ENCODE results near the gene ZNF341. TPM values are rescaled to one million over a fixed set of nuclear protein-coding genes. Genes with fewer than 3 reads are reported as not detected.
A peak's percentile ranks its signal among the peaks of the same experiment; 100 is the strongest.

Gene ZNF341
- total and polyA plus RNA-seq, 9 of the 15 experiments (the other 6 are each of a cell fraction or from before 2014, with no cell fraction given): 0.08 to 2.6 (median 1.0) TPM

GRCh38 chr20:33731693-33732165 lies at the start of gene ZNF341 (continued):
- peak; percentile 79 for TF ChIP-seq DEAF1 (CRISPR knock-in tag; IDR thresholded peaks at IDR 0.05)
- TF ChIP-seq ATF2 (CRISPR knock-in tag; IDR thresholded peaks at IDR 0.05): no peak
- peak; percentile 37; the same call in 1 of the 2 replicates for TF ChIP-seq ARID1B (IDR thresholded peaks at IDR 0.05)
- peak; percentile 29; the same call in 1 of the 2 replicates for TF ChIP-seq CGGBP1 (CRISPR knock-in tag; IDR thresholded peaks at IDR 0.05)
- no peak for TF ChIP-seq MTF1 (CRISPR knock-in tag; IDR thresholded peaks at IDR 0.05; ENCODE audit: borderline replicate concordance)
- no peak for TF ChIP-seq ZBTB34 (CRISPR knock-in tag; IDR thresholded peaks at IDR 0.05)
- no peak for TF ChIP-seq CHD2 (IDR thresholded peaks at IDR 0.05; ENCODE audit: low read depth, low read length)
- TF ChIP-seq ELK1 (CRISPR knock-in tag; IDR thresholded peaks at IDR 0.05): no peak
- peak; percentile 54; the same call in 1 of the 2 replicates for TF ChIP-seq MBD1 (CRISPR knock-in tag; IDR thresholded peaks at IDR 0.05)
- no peak for TF ChIP-seq SRSF1 (IDR thresholded peaks at IDR 0.05; ENCODE audit: low read depth, low read length)
- no peak for TF ChIP-seq BRD4 (IDR thresholded peaks at IDR 0.05)
- TF ChIP-seq ZBTB11 (CRISPR knock-in tag; IDR thresholded peaks at IDR 0.05): no peak
- no peak for TF ChIP-seq NR1H2 (CRISPR knock-in tag; IDR thresholded peaks at IDR 0.05)
- no peak for TF ChIP-seq STAG1 (CRISPR knock-in tag; IDR thresholded peaks at IDR 0.05; ENCODE audit: borderline replicate concordance)
- no peak for TF ChIP-seq MXI1 (IDR thresholded peaks at IDR 0.05; ENCODE audit: low read depth, low read length)
- no peak for TF ChIP-seq MCM7 (IDR thresholded peaks at IDR 0.05)

Data from K562 (cell line).